Activated effector memory CD4-positive, alpha-beta T cell treated with anti-CD3 and anti-CD28 coated beads, Interleukin-2, amount 50 U/mL, for 16 hours (primary cell): Measurements from ENCODE around the gene KRTAP10-1.
"Not testable (repeated sequence)": the region's sequence is repeated elsewhere in the genome, so short reads cannot be mapped to it uniquely, and the experiment has no call there.

Source experiments
- DNase-seq: peaks from one replicate; pipeline ENCODE4 v3.0.0-alpha.2; 2020

The KRTAP10-1 gene

DNA sequence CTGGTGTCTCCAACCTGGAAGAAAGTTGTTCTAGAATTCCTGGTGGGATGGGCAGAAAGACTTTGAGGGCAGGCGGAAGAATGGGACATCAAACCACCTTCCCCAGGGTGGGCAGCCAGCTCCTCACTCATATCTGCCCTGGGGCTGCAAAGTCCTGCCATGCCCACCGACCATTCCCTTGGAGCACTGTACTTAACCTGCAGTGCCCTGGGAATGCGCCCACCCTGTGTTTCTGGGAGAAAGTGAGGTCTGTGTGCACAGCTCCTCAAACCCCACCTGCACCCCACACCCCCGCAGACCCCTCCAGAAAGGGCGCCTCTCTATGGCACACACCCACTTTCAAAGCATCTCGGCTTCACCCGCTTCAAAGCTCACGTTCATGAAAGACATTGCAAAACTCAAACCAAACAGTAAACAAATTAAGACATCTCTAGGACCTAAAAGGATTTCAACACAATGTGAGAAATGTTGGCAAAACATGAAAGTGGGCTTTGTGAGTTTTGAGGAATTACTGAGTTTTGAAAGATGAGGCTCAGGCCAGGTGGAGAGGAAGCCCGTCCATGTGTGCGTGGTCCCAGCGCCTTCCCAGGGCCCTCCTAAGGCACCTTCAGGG is 25.1 kb downstream of the KRTAP10-1 start:
- DNase-seq, result no peak

DNA sequence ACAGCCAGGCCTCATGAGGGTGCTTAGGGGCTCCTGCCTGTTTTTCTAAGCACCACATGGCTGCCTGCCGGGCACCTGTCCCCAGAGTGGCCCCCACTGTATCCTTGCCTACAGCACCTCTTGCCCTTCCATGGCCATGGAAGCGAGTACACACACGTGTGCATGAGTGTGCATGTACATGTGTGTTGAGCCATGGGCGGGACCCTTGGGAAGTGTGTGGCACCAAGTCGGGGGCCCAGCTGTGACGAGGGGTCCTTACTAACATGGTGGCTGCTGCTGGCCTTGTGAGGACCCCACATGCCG is 25.8 kb downstream of the KRTAP10-1 start:
- DNase-seq, result no peak

DNA sequence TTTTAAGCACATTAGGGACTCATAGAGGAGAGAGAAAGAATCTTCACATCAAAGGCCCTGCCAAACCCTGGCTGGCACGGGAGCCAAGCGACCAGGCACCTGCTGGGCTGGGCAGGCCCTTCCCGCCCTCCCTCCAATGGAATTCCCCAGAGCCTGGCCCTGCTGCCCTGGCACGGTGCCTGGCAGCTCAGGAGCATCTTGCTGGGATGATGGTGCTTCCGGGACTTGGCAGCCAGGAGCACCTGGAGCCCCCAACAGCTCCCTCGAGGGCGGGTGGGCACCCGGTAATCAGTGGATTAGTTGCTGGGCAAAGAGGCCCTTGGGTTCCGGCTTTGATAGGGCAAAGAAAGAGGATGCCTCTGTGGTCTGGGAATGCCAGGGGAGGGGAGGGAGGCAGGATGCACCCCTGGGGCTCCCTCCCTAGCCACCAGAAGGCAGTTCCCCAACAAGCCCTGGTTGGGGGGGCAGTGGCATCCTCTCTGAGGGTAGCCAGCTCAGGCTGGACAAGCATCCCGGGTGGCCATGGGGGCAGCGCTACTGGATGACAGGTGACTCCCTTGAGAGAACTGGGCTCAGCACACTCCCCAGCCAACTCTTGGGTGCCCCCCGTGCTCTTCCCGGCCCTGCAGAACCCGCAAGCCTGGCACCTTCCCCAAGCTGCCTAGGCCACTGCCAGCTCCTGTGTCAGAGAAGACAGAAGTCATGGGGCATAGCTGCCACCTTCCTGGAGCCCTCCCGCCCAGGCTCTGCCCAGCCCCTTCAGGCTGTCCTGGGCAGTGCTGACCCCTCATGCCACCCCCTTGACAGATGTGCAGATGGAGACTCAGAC is 26.4 kb downstream of the KRTAP10-1 start:
- DNase-seq, result no peak

DNA sequence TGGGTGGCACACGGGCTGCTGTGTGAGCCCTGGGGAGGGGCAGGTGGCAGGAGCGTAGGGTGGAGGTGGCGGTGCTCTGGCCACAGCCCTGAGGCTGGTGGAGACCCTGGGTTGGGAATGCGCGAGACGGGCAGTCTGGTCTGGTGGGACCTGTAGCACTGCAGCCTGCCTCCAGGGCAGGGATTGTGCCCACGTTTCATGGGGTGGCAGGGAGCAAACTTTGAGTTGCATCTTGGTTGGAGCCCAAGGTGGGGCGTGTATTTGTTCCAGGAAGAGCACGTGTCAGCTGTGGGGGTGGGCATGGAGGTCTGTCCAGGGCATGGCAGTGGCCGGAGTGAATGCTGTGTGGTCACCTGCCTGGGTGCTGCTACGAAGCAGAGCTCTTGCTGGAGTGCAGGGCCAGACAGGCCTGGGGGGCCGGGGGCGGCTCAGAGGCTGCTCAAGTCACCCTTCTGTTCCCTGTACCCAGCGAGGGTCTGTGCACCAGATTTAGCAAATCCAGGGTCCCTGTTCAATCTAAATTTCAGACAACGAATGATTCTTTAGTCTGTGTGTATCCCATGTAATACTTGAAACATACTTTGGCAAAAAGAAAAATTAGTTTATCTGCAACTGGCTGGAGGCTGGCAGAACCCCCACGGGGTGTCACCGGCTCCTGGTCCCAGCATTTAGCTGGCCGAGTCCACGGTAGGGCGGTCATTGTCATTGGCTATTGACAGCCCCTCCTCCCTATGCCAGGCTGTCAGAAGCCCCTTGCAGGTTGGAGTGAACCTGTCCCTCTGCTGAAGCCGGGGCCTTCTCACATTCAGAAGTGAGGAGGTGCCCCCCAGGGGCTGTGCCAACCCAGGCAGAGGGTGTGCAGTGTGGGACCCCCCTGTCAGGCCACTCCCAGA is 27.3 kb downstream of the KRTAP10-1 start:
- no peak for DNase-seq

DNA sequence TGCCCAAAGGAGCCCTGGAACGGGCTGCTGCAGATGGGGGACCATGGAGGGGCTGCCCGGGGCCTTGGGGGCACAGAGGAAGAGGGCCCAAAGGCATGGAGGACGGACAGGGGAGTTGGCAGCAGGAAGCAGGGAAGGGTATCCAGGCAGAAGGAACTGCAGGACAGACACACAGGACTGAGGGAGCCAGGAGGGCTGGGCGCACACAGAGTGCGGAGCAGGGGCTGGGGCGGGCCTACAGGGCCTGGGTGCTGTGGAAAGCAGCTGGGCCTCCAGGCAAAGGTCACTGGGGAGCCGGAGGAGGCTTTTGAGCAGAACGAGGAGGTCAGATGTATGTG is 28.1 kb downstream of the KRTAP10-1 start:
- DNase-seq, result no peak

DNA sequence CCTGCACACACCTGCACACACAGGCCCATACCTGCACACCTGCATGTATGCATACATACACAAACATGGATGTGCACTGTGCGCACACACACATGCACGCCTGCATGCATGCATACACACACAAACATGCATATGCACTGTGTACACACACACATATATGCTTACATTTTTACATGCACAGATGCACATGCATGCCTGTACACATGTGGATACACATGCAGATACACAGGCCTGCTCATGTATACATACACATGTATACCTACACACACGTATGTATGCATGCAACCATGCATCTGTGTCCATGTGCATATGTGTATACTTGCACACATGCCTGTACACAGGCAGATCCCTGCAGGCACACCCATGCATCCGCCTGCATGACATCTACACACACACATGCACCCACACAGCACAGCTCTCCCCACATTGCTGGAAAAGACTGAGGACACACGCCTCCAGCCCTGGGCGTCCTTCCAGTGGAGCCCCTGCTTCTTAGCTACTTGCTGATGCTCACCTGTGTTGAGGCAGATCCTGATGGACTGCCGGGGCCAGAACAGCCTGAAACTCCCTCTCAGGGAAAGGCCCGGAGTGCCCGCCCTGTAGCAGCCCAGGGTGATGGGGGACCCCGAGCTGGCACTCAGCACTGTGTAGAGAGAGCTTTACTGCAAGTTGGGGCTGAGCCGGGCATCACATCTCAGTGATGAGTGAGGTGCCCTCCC is 28.6 kb downstream of the KRTAP10-1 start:
- DNase-seq, result no peak

DNA sequence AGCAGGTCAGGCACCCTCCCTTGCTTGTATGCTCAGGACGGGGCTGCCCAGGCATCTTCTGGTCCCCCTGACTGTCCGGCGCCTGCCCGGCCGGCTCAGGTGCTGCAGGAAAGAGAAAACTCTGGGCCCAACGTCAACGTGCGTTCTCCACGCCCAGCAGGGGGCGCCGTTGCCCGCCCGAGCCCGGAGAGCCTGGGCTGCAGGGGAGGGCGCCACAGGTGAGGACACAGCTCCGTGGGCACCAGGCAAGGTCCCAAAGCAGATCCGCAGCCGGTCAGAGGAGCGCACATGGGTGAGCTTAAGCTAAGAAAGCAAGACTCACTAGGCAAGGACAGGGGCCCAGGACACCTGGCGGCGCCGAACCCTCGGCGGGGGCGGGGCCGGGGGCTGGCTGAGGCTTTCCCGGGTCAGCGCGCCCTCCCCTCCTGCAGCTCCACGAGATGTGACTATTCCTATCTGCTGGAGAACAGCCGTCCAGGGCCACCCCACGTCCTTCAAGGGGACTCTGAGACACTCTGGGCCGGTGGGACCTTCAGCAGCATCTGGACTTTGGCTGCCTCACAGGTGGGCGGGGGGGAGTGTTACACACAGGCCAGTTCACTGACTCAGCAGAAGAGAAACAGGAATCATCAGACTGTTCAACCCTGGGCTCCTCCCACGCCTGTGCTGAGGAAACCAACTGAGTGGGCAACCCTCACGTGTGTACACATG is 29.3 kb downstream of the KRTAP10-1 start:
- peak; percentile 93 for DNase-seq

DNA sequence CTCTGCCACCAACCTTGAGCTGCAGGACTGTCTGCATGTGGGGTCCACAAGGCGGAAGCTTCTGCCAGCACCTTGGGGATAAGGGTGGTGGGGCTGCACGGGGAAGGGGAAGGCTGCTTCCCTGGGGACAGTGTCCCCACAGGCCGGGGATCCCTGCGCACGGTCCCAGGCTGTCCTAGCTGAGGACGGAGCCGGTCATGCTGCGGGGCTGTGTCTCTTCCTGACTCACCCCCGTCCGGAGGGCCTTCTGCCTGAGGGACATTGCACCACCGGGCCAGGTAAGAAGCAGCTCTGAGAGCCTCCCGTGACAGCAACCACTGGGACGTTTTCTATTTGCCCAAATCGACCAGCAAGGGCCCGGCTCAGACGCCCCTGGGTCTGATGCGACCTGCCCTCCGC is 29.9 kb downstream of the KRTAP10-1 start:
- DNase-seq, result no peak

DNA sequence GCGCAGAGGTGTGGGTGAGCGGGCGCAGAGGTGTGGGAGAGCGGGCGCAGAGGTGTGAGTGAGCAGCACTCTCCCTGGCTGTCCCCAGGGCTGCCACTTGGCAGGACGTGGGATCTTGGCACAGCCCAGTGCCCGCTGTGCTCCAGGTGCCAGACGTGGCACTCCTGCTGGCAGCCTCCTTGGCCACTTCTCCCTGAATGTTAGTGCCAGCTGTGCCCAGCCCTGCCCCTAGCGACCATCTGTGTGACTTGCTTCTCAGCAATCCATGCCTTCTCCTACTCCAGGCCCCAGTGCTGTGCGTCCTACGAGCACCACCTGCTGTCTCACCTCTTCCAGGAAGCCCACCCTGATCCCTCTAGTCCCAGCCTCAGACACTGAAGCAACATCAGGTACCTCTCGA is 30.5 kb downstream of the KRTAP10-1 start:
- DNase-seq, result no peak

DNA sequence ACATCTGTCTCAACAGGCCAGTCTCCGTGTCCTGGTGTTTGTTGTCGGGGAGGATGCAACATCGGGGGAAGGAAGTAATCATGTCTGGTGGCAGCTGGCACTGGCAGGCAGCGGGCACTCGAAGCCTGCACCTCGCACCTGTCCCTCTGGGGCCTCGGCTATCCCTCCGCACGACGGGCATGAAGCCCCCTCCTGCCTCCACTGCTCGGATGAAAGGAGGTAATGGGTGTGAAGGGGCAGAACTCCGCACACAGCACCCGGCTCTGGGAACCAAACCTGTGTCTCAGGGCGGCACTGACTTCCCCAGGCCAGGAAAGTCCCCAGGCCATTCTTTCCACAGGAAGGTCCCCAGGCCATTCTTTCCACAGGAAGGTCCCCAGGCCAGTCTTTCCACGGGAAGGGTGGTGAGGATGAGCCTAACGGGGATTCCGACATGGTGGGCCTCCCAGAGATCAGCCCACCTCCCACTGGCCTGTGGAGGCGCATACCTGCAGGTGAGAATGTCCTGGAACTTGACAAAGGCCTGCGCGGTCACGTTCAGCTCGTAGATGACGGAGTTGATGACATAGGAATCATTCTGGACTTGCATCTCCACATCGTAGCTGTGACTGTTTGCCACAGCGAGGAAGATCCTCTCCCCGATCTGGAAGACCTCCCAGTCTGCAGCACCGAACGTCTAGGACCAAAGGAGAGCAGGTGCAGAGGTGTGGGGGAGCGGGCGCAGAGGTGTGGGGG is 31.1 kb downstream of the KRTAP10-1 start:
- DNase-seq, result no peak

DNA sequence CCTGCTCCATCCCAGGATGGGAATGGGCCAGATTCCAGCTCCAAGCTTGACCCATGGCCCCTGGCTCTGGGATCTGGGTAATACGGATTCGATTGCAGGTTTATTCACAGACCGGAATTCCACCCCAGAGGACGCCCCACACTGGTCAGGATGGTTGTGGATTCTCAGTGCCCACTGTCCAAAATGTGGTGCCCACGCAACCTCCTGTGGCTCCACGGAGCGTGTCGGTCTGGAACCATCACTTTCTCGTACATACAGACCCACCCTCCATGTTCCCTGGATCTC is 31.6 kb downstream of the KRTAP10-1 start:
- no peak for DNase-seq

DNA sequence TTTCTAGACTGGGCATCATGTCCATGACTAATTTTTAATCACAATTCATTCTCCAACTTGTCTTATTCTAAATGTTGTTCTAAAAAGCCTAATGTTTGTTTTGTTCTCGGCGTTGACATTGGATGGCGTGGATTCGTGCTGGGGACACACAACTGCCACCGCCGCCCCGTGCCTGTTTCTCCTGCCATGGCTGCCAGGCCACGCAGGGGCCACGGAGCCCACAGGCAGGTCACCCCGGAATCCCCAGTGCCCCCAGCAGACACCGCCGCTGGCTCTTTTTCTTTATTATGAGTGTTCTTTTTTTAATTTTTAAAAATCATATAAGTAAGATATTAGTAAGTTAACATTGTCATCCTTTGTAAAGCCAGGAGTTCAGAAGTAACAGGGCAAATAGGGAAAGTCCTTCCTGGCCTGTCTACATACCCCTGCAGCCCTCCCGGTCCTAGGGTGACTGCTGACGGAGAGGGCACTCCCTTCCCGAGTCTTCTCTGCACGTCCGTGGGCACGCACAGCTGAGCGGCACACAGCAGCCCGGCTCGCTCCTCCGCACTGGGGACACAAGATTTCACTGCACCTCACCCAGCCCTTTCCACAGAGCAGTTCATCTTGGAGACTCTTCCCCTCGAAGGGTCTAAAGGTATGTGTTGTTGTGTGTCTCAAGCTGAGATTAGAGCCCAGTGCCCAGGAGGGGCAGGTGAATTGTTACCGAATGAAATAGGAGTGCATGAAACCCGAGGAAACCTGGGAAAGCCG is 32.1 kb downstream of the KRTAP10-1 start:
- no peak for DNase-seq

DNA sequence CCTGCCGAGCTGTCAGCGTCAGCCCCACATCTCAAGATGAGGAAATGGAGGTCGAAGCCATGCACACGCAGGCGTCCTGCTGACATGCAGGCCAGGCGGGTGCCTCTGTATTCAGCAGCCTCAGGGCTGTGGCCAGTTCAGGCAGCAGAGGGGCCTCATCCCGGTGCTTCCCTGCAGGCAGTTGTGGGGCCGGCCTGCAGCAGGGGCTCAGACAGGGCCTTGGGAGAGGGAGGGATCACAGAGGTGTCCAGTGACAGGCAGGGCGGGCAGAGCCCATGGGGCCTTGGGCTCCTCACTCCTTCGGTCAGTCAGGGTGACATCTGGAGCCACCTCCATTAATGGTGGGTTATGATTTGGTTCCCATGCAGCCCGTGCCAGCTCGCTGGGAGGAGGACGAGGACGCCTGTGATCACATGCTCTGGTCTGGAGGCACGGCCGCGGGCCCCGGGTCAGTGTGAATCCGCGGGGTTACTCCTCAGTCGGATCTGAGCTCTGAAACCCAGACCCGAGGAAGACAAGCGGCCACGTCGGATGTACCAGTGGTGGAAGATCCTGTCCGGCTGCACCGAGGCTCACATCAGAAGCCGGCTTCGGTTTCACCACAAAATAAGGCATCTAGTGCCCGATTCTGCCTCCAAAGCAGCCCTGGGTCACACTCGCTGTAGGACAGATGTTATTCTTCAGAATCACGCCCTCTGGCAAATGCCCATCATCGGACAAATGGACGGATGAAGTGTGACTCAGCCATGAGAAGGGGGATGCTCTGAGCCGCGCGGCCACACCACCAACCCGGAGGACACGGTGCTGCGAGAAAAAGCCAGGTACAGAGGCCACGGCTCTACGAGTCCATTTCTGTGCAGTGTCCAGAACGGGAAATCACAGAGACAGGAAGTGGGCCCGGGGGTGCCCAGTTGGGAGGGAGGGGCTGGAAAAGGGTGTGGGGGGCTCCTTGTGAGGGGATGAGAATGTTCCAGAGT is 33.4 kb downstream of the KRTAP10-1 start:
- DNase-seq, result no peak

DNA sequence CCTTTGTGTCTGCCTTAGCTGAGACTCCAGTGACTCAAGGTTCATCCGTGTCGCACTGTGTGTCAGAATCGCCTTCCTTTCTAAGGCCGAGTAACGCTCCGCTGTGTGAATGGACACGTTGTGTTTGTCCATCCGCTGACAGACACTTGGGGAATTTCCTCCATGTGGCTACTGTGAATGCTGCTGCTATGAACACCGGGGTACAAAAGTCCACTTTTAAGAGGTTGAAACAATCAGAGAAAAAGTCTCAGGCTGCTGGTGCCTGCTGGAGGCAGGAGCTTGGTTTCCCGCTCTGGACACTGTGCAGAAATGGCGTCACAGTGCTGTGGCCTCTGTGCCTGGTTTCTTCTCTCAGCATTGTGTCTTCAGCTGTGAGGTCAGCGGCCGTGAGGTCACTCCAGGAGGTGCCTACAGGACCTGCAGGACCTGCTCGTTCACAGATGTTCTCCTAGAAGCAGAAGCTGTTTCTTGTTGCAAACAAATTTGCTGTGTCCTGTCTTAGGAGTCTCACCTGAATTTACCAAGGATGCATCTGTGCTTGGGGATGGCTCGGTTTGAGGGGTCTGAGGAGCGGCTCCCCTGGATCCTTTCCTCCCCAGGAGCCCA is 34.2 kb downstream of the KRTAP10-1 start:
- no peak for DNase-seq

DNA sequence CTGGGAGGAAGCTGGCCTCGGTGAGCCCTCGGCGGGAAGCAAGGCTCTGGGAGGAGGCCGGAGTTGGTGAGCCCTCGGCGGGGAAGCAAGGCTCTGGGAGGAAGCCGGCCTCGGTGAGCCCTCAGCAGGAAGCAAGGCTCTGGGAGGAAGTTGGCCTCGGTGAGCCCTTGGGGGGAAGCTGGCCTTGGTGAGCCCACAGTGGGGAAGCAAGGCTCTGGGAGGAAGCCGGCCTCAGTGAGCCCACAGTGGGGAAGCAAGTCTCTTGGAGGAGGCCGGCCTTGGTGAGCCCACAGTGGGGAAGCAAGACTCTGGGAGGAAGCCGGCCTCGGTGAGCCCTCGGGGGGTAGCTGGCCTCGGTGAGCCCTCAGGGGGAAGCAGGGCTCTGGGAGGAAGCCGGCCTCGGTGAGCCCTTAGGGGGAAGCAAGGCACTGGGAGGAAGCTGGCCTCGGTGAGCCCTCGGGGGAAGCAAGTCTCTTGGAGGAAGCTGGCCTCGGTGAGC is 36.0 kb downstream of the KRTAP10-1 start:
- DNase-seq, result no peak

DNA sequence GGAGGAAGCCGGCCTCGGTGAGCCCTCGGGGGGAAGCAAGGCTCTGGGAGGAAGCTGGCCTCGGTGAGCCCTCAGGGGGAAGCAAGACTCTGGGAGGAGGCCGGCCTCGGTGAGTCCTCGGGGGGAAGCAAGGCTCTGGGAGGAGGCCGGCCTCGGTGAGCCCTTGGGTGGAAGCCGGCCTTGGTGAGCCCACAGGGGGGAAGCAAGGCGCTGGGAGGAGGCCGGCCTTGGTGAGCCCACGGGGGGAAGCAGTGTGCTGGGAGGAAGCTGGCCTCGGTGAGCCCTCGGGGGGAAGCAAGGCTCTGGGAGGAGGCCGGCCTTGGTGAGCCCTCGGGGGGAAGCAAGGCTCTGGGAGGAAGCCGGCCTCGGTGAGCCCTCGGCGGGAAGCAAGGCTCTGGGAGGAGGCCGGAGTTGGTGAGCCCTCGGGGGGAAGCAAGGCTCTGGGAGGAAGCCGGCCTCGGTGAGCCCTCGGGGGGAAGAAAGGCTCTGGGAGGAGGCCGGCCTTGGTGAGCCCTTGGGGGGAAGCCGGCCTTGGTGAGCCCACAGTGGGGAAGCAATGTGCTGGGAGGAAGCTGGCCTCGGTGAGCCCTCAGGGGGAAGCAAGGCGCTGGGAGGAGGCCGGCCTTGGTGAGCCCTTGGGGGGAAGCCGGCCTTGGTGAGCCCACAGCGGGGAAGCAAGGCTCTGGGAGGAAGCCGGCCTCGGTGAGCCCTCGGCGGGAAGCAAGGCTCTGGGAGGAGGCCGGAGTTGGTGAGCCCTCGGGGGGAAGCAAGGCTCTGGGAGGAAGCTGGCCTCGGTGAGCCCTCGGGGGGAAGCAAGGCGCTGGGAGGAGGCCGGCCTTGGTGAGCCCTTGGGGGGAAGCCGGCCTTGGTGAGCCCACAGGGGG is 36.7 kb downstream of the KRTAP10-1 start:
- DNase-seq, result not testable (repeated sequence)

DNA sequence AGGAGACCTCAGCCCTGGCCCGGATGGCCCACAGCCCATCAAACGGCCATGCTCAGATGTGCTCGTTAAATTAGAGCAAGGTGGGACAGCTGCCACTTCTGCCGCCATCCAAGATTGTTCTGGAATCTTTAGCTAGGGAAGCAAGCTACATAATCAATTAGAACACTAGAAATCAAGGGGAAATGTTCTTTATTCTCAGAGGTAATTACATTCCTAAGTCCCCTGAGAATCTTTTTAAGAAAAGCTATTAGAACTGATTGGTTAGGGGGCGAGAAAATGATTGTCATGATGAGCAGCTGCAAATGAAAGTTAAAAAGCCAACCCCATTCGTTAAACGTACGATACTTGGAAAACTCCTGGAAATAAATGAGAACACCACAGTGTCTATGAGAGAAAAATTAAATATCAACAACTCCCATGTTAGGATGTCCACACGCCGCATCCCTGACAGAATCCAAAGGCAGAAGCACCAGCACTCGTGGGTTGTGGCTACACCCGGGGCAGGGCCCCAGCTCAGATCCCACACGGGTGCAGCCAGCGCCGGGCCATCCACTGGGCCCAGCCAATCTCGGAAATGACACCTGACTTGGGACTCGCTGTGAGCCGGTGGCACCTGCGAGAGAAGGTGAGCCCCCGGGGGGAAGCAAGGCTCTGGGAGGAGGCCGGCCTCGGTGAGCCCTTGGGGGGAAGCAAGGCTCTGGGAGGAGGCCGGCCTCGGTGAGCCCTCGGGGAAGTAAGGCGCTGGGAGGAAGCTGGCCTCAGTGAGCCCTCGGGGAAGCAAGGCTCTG is 37.6 kb downstream of the KRTAP10-1 start:
- DNase-seq, result no peak

DNA sequence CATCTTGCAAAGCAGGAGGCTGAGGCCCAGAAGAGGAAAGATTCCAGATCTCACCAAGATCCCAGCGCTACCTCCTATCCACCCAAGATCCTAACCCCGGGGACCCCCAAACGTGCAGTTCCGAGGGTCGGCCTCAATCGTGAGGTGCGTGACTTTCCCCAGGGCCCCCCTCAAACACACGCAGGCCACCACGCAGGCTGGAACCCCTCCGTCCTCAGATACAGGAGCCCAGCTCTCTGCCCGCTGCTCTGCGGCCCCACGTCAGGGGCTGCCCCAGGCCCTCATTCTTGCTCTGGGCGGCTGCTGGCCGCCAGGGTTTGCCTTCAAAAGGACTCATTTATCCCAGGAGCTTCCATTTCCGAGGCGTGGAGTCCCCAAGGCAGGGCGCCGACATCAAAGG is 39.9 kb downstream of the KRTAP10-1 start:
- no peak for DNase-seq
